NOMO-1 treated with dmso at 0.1 percent for 144 hours (cell line): ENCODE measurements around the gene SORBS1.

ENCODE experiments used
- DNase-seq: peaks from one replicate; lab custom pipeline; 2025; ENCODE audit not compliant: unreplicated experiment; lab: John Stamatoyannopoulos, UW

SORBS1 gene

GRCh38 chr10:95303950-95304349, 257.2 kb downstream of the SORBS1 start:
- no peak for DNase-seq

DNA sequence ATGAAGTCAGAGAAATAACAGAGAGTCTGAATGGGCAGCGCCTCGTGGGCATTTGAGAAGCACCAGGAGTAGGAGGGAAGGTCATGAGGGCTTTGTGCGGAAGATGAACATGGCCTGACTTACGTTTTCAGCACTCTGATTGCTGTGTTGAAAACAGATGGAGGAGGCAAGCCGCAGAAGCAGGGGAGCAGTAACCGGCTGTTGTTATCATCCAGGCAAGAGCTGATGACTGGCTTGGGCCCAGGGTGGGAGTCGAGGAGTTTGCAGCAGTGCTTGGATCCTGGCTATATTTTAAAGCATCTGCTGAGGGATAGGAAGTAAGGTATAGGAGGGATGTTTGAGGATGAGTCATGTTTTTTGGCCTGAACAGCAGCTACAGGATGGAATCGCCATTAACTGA, 257.6 kb downstream of the SORBS1 start:
- no peak for DNase-seq

- DNase-seq = no peak
Measured at GRCh38 chr10:95300022-95300539, 261.1 kb downstream of the SORBS1 start.

- no peak for DNase-seq
Measured at GRCh38 chr10:95297402-95297801, 263.8 kb downstream of the SORBS1 start.

DNA sequence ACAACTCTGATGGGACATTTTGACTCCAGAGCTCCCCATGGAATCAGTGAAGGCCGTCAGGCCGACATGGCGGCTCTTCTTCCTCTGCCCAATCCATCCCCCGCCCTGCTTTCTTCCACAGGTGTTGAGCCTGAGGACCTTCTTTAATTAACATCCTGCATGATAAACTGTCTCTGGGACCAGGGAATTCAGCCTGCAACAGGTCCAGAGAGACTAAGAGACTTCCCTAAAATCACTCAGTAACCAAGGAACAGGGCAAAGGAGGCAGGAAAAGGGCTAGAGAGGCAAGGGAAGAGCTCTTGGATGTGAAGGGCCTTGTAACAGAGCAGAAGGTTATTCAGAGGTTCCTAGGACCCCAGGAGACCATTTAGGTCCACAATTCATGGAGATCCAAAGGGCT, 264.4 kb downstream of the SORBS1 start:
- no peak for DNase-seq

GRCh38 chr10:95295031-95295755, 266.0 kb downstream of the SORBS1 start:
- peak; percentile 83 for DNase-seq

- no peak for DNase-seq
Measured at GRCh38 chr10:95293631-95294030, 267.5 kb downstream of the SORBS1 start.

DNA sequence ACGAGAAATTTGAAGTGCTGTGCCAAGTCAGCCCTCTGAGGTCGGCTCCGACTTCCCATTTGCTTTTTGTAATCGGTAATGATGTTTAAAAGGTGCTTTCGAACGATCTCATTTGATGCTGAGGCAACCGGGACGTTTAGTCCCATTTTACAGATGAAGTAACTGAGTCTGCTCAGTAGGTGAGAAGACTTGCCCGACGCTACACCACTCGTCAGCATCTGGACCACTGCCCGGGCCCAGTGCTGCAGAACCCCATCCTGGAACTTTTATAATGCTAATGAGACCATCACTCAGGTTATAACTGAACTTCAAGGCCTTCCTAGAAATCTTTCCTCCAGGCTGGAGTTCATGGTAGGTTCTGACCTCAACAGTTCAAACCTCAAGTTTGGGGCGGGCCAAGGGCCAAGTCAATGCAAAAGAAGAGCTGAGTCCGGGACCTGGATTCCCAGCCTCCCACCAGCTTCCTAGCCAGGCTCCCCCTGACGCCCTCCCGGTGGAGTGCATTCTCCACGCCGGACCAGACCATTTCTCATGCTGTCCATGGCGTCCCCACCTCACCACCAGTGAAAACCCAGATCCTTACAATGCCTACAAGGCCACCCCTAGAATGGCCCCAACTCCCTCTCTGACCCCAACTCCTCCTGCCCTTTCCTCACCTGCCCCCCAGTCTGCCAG, 269.7 kb downstream of the SORBS1 start:
- DNase-seq = no peak

DNA sequence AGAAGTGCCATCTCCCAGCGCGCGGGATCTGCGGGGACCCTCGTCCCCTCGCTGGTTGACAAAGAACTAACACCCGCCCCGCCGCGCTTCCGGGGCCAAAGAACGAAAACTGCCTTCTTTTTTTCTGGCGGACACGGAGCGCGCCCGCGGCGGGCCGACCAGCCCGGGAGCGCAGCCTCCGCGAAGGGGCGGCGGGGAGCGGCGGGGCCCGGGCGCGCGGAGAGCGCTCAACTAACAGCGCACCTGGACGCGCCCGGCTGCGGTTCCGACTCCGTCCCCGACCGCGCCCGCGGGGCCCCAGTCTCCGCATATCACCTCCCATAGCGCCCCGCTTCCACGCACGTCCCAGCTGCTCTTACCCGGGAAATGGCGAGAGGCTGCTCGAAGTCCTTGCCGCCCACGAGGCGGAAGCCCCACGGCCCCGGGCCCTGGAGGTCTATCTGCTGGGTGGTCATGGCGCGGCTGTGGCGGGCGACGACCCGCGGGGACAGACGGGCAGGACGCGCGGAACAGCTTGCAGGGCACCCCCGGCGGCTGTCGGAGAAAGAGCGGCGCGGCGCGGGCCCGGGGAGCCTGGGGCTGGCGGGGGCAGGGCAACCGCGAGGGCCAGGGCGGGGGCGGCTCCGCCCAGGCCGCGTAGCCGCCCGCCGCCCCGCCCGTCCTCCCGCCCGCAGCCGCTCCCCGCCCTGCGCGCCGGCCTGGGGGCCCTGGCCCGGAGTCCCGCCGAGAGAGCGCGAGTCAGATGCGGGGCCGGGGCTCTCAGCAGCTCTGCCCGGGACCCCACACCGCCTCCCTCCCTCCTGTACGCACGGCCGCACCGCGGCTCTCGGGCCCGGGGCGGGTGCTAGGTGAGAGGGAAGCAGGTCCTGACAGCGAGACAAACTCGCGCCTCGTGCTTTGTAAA, 270.5 kb downstream of the SORBS1 start, which contains the start of gene PDLIM1:
TSS of gene PDLIM1 (minus strand) at position 543 of the 904 bp plus-strand sequence. CDS start at position 455, 88 bp downstream.
- DNase-seq = peak; percentile 56

DNA sequence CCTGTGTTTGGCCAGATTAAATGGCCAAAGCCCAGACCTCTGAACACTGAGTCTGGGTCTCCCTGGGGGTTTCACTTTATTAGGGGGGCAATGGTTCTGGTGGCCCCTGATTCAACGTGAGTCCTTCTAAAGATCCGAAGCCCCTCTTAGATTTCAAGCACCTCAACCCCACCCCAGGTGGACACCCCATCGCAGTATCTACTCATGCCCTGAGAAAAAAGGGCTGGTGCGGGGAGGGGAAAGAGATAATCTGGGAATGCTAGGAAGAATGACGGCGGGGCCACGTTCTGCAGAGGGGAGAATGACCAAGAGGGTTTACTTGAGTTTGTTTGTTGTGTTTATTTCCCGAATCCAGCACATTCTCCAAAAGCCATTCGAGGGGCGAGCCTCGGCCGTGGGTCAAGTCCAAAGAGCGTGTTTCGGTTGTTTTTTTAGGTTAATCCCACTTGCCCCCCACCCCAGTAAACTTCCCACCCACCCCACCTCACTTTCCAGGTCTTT, 271.2 kb downstream of the SORBS1 start:
- DNase-seq = no peak

DNA sequence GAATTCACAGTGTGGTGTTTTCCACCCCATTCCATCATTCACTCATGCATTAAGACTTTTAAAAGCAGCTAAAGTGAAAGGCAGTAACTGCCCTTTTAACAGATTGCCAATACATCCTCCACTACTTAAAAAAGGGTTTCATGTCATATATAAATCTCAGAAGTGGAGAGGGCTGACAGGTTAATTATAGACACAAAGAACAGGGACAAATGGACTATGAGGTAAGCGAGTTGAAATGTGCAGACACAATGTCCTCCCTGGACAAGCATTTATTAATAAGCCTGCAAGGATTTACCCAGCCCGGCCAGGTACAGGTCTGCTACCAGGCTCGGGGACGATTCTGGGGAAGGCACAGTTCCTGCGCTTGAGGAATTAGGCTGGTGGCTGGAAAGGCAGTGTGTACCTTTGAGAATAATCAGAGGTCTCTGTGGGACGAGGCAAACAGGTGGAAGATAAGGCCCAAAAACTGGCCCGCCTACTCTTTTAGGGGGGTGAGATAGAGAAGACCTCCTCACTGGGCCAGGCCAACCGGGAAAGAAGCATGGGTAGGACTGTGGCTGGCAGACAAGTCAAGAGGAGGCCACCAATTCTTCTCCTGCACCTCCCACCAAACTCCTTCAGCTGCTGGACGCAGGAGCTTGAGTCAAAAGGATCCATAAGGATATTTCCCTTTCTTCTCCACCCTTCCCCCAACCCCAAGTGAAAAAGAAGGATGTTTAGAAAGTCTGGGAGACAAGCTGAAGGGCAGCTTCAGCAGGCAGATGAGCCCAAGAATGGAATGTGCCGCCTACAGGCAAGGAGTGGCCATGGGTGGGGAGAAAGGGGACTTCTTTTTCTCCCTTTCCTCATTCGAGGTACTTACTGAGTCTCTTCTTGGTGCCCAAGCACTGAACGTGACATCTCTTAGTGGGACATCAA, 271.9 kb downstream of the SORBS1 start:
- DNase-seq = peak; percentile 17

- DNase-seq = no peak
Measured at GRCh38 chr10:95288303-95288702, 272.9 kb downstream of the SORBS1 start.

GRCh38 chr10:95287281-95287680, 273.9 kb downstream of the SORBS1 start:
- DNase-seq = no peak

GRCh38 chr10:95286707-95287106, 274.5 kb downstream of the SORBS1 start:
- DNase-seq = no peak

DNA sequence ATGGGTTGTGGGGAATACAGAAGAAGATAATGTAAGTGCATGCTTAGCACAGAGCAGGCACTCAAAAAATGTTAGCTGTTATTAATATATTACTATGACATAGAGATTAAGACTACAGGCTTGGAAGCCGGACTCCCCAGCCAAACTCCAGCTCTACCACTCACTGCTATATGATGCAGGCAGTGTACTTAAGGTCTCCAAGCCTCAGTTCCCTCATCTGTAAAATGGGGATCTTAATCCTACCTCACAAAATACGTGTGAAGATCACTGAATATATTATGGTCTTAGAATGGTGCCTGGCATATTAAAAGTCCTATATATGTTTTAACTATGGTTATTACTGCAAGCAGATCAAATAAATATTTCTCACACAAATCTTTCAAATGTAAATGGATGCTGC, 275.6 kb downstream of the SORBS1 start:
- DNase-seq = no peak

DNA sequence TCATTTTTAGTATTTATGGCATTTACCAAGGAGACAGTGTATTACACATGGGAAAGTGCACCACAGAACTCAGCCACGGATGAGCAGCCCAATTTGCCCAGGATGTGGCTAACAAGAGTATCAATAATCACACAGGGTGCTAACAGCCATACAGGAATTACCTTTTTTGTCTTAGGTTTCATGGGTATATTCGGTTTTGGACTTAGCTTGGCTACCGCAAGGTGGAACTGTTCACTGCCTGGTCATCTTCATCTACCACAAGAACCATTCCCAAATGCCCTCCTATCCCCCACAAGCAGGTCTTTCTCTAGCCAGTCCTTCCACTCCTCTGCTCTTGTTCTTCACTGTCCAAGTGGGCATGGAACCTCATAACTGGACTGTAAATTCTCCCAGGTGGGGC, 276.4 kb downstream of the SORBS1 start:
- DNase-seq = no peak

DNA sequence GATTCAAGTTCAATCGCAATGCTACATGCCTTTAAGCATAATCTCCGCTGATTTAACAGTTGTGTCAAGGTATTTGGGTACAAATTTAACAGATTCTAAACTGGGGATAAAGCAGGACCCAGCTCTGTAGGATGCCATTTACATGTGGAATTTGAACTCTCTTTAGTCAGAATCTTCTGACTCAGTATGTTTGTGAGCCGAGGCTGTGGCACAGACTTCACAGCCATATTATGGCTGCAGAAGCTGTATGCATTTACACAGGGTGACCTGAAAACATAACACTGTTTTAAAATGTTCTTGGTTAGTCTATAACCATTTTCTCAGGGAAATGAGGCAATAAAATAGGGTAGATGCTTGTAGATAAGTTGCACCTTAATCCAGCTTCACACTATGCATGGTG, 279.1 kb downstream of the SORBS1 start:
- no peak for DNase-seq

DNA sequence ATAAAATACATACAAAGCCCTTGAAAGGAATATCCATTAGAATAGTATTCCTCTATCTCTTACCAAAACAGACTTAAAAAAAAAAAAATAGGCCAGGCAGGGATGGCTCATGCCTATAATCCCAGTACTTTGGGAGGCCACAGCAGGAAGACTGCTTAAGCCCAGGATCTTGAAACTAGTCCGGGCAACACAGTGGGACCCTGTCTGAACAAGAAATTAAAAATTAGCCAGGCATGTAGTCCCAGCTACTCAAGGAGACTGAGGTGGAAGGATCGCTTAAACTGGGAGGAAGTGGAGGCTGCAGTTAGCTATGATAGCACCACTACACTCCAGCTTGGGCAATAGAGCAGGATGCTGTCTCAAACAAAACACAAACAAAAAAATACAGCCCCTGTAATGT, 280.0 kb downstream of the SORBS1 start:
- DNase-seq = no peak

GRCh38 chr10:95280637-95281036, 280.5 kb downstream of the SORBS1 start:
- no peak for DNase-seq
